GM19328 (cell line): ENCODE results near the gene TMC1.

ENCODE experiments used
- ATAC-seq: cut with Tn5 transposase; IDR thresholded peaks from one replicate; pipeline ENCODE4 v1.9.1; 2021; ENCODE audit warnings: mild to moderate bottlenecking, moderate library complexity; ENCODE audit not compliant: unreplicated experiment

The TMC1 gene

DNA sequence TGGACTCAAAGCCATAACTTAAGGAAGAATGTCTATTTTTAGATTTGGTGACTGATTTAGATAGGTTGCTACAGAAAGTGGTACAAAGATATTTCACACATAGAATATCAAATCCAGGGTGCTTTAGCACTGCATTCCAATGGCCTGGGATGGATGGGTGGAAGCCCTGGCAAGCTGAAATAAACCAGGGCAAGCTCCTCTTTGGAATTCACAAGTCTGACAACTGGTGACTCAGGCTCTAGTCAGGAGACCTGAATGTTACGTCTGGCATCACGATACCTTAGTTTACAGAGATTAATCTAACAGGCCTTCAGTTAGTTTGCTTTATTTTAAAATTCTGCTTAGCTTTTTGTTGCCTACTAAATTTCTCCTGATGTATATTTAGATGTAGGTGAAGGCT, 144.0 kb downstream of the TMC1 start:
- ATAC-seq, result no peak

GRCh38 chr9:72667181-72667580, 145.8 kb downstream of the TMC1 start:
- ATAC-seq, result no peak

DNA sequence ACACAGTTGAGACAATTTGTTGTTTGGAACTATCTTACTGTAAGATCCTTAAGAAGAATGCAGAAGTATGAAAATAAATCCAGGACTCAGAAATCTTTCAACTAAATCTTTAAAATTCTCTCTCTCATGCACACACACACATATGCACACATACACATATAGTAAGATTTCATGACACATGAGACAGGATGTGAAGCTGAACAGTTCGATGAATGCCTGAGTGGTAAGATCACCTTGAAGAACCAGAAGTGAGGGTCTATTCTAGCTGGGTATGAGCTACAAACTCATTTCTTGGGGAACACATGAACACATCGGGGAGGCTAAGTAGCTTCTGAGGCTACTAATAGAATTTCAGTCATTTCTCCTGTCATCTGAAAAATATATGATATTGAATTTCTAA, 153.6 kb downstream of the TMC1 start:
- ATAC-seq, result no peak

- ATAC-seq, result no peak
These were observed 154.2 kb downstream of the TMC1 start for GRCh38 chr9:72675586-72675985.

GRCh38 chr9:72680593-72681282, 159.3 kb downstream of the TMC1 start:
- no peak for ATAC-seq

GRCh38 chr9:72681283-72681630, 159.8 kb downstream of the TMC1 start:
- ATAC-seq, result no peak

GRCh38 chr9:72684615-72685014, 163.2 kb downstream of the TMC1 start:
- no peak for ATAC-seq

DNA sequence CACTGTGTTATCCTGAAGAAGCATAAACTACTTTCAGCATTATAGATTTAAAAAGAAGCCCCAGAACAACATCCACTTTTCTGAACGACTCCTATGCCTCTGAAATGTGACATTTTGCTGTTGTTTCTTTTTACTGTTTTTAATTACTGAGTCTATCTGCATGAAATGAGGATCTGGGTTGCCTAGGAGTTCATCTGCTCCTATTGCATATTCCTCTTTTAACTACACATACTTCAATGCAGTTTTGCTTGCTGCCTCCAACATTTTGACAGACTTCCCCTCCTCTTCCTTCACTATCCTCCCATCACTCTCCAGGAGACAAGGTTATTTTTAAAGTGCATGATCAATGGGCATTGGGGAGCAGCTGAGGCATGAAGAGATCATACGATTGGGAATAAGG, 164.5 kb downstream of the TMC1 start:
- ATAC-seq, result no peak

DNA sequence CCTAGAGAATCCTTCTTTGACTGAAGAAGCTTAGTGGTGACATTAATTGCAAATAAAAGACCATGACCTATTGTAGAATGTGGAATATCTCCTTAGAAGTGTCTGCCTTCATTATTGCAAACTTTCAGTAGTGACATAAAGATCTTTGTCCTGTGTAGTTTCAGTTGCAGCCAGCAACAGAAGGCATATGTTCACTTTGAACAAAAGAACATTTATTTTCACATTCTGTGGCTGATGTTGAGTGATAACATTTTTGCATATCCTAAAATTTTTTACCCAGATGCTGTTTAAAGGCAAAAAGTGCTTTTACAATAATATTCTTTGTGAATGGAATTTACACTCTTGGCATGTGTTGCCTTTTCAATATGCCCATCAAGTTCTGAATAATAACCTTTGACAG, 165.9 kb downstream of the TMC1 start:
- ATAC-seq, result no peak

- ATAC-seq, result no peak
These were observed 170.3 kb downstream of the TMC1 start for GRCh38 chr9:72691671-72692070.

DNA sequence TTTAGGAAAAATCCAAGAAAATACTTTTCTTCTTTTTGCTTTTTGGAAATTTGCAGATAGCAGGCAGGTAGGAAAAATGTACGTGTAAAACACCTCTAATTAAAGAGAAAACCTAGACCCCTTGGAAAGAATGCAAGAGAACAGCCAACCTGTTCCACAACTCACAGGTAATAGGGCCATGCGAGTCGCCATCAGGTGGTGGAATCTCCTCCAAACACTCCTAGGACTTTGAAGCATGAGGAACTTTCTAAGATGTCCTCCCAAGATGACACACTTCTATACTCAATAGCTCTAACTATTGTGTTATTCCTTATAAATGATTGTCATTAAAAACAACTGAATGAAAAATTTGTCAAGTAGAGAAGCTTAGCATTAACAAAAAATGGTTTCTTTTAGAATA, 174.0 kb downstream of the TMC1 start:
- ATAC-seq, result no peak

DNA sequence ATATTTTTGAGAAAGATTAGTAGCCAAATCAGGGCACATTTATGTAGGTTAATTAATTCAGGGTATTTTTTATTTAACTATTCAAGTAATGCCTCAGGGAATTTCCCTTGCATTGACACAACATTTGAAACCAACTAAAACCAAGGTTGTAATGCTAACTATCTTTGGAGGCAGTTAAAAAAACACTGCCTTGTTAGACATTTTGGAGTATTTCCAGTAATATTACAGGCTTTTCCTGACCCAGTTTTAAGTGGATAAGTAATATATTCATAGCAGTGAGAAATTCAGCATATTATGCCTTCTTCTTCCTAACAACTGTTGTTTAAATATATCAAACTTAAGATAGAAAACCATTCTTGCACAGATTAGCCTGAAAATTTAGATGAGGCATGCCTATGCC, 175.1 kb downstream of the TMC1 start:
- ATAC-seq, result no peak

DNA sequence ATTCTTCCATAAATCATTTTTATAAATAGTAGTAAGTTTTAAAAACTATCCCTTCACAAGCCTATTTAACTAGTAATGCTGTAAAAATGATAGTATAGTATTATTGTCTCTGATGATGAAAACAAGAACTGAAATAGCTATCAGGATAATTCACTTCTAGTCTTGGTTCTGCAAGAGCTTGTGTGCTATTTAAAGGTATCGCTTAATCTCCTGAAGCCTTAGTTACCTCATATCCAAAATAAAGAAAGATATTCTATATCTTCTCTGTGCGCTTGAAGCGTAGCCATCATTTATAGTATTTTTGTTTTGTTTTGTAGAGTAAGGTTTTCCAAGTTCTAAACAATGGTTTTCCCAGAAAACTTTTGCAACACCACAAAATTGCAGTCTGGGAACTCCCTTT, 180.1 kb downstream of the TMC1 start:
- ATAC-seq, result no peak

DNA sequence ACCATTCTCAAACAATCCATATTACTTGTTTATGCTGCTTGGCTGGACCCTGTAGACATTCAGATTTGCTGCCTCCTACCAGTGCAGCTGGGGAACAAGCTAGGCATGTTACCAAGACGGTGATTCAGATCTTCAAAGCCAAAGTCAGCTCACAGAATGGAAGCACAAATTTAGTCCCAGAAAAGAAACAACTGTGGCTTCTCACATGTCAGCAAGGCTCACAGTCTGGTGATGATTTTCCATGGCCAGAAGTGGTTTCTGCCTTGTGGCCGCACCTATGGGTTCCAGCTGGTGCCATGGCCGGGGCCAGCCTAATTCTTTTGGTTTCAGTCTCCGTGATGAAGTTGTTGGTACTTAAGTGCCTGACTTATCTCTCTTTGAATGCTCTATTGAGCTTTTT, 182.2 kb downstream of the TMC1 start:
- no peak for ATAC-seq

DNA sequence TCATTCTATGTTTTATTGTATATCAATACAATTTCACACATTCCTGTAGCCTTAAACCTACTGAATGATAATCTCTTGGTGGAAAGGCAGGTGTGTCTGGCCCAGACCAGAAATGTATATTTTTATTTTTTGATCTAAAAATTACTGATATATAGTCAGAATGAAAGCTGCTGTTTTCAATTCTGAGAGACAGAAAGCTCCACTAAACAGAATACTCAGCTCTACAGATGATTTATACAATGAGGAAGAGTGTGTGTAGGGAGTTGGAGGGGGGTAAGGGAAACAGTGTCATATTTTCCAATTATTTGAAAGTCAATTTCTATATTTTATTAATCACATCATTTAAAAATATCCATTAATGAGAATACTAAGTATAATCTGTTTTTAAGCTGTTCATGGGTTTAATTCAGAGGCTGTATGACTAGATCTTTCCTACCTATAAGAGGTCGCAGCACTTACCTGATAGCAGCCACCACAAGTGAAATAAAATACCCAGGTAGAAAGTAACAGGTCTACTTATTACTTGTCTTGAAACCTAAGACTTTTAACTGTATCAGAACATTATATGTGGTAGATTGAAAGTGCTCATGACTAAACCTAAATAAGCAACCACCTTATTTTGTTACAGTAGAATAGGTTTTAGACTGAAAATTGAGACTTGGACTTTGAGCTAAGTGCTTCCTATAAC, 183.4 kb downstream of the TMC1 start:
- no peak for ATAC-seq

DNA sequence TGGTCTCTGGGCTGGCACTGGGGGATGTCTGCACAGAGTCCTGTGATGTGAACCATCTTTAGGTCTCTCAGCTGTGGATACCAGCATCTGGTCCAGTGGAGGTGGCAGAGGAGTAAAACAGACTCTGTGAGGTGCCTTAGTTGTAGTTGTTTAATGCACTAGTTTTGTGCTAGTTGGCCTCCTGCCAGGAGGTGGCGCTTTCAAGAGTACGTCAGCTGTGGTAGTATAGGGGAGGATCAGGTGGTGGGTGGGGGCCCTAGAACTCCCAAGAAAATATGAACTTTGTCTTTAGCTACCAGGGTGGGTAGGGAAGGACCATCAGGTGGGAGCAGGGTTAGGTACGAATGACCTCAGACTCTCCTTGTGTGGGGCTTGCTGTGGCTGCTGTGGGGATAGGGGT, 197.1 kb downstream of the TMC1 start:
- no peak for ATAC-seq

DNA sequence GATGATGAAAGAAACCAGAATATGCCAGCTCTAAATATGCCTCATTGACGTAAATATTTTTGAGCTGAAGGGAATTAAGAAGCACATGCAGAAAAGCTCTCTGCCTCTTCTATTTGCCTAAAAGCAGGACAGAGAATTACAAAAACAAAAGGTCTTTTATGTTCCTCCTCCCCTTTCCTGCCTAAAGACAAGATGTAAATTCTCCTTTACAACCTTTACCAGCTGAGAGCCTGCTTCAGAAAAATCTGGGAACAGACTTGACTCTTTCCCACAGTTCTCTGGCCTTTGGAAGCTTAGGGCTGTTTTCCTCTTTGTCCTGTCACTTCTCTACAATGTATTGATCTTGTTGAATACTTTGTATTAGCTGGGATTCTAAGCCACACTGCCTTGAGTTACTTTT, 199.7 kb downstream of the TMC1 start:
- no peak for ATAC-seq

DNA sequence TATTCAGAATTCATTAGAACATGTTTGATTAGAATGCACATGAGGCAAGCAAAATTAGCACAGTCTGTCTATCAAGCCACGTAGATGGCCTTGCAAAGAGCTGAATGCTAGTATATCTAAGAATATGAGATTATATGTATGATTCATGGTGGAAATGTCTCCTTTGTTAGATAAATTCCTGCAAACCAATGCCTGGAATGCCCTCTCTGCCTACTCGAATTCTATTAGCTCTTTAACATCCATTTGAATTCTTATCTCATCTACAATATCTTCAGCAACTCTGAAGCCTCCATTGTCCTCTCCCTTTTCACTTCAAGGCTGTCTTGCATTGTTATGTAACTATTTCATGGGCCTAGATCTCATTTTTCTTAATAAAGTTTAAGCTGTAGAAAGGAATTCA, 205.5 kb downstream of the TMC1 start:
- ATAC-seq, result no peak

DNA sequence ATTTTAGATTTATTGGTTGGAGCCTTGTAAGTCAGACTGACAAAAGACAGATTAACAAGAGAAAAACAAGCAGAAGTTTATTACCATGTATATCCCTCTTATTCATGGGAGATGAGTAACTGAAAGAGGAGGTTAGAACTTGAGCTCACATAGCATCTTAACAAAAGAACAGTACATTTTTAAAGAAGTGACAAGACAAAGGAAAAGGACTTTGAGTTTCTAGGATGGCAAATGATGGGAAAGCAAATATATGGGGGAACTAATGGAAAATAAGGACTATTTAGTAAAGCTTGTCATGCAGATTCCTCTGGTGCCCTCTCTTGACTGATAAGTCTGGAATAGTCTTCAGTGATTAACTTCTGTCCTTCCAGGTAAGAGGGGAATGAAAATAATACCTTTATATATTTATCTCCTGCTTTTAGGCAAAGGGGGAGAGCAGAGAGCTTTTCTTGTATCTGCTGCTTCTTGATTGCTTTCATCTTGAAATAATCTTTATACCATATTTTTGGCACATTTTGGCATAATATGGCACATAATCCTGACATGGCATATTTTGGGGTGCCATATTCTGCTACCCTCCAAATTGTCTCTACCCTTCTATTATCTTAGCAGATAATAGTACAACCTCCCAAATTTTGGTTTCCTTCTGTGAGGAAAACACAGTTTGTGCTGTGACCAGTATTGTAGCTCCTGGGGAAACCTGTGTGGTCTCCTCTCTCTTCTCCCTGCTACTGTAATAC, 206.8 kb downstream of the TMC1 start:
- ATAC-seq, result no peak

DNA sequence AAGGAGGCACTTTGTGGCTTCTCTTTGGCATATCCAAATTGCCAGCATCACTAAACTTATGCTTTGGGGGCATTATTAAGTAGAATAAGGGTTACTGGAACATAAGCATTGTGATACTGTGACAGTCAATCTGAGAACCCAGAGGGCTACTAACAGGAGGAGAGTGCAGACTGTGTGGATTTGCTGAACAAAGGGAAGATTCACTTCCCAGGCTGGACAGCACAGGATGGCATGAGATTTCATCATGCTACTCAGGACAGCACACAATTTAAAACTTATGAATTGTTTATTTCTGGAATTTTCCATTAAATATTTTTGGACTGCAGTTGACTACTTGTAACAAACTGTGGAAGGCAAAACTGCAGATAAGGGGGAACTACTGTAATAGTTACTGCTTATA, 212.5 kb downstream of the TMC1 start:
- no peak for ATAC-seq

DNA sequence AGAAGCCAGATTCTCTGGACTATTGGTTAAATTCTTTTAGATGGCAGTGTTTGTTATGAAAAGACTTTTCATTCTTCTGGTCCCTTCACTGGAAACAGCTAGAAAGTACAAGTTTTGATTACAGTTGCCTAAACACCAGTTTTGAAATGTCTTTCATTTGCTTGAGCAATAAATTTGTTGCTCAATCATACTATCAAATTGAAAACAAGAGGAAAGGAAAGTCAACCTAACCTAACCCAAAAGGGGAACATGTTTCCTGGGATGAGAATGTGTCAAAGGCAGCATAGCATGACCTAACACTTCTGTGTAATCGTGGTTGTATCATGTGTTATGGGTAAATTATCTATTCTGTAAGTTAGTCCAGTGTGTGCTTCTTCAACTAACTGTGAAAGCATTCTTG, 213.2 kb downstream of the TMC1 start:
- ATAC-seq, result no peak

DNA sequence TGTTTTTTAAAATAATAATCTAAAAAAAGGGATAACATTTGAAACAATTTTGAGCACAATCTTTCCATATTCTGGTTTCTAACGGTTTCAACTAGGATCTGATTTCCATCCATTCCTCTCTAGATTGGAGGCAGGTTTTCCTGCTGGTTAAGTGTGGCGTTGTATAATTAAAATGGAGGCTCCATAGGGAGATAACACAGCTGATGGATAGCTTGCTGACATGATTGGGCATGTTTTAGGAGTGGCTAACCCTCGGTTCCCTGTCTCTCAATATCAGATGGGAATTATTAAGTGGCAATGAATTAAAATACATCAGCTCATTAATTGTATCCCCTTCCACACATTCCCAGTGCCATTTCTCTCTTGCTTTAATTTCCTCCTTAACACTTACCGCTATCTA, 222.4 kb downstream of the TMC1 start:
- no peak for ATAC-seq
